HCT116 (cell line): ENCODE results near the gene TPD52L1. TPM values are rescaled to one million over a fixed set of nuclear protein-coding genes. Genes with fewer than 3 reads are reported as not detected.

Source experiments
- ATAC-seq: fragments of 200-7000 bp; cut with Tn5 transposase; 2 replicates; pipeline ENCODE4 v1.9.1; 2020; ENCODE audit warnings: mild to moderate bottlenecking, moderate library complexity
- BruUV-seq: library from RNA; stranded (reverse); fragments of 400-500 nt; replicated peaks from 2 replicates; lab custom pipeline; 2021; lab: Mats Ljungman, UMichigan
- CTCF ChIA-PET: fragments of 300-600 bp; sonication (Branson Sonifier 250); formaldehyde crosslinking; loops from one replicate; lab custom pipeline; 2021; ENCODE audit warnings: antibody characterized with exemption; lab: Charles Lee
- POLR2A ChIA-PET: fragments of 300-600, 350-600 bp; sonication (Branson Sonifier 250); formaldehyde crosslinking; loops from one replicate; lab custom pipeline; 2021; ENCODE audit warnings: antibody characterized with exemption; lab: Charles Lee
- RAD21 ChIA-PET, 2 experiments: fragments of 300-600 bp; sonication (Branson Sonifier 250); formaldehyde crosslinking; loops; one replicate each; lab custom pipeline; 2023; ENCODE audit warnings: low total read pairs in 2 of 2; ENCODE audit not compliant: uncharacterized antibody in 2 of 2, unreplicated experiment in 2 of 2, low non-redundant PET in 1 of 2; lab: Charles Lee
- DNase-seq: peaks from one replicate; pipeline ENCODE4 v3.0.0-alpha.2; 2010; ENCODE audit warnings: low read depth, low spot score
- H2AFZ ChIP-seq: fragments of 200-600 bp; shearing (Covaris generic), sonication (generic); 2 replicates; pipeline ENCODE4 v1.6.1; 2017; ENCODE audit warnings: low read depth, mixed run types, mixed read lengths, antibody characterized with exemption, low read length; ENCODE audit not compliant: poor library complexity, severe bottlenecking
- H3K27ac ChIP-seq: 2 replicates; pipeline ENCODE4 v1.5.1; 2012; ENCODE audit warnings: low read depth, low read length
- H3K27me3 ChIP-seq: fragments of 200-600 bp; sonication (generic); 2 replicates; pipeline ENCODE4 v1.6.1; 2016; ENCODE audit warnings: mixed run types, low read length, mixed read lengths; ENCODE audit not compliant: insufficient read depth
- H3K36me3 ChIP-seq, 2 experiments: fragments of 200-500 bp in 1 of 2; fragments of 200-600 bp in 1 of 2; sonication (Bioruptor generic) in 1 of 2; sonication (generic) in 1 of 2; 2 replicates each; pipeline versions ENCODE4 v1.5.1 to v1.6.1; 2014 to 2016; ENCODE audit warnings: low read length in 2 of 2, inconsistent platforms in 1 of 2, mixed read lengths in 1 of 2, mixed run types in 1 of 2; ENCODE audit not compliant: insufficient read depth in 2 of 2, control insufficient read depth in 1 of 2
- H3K4me1 ChIP-seq, 2 experiments: fragments of 200-600 bp in 1 of 2; sonication (generic) in 1 of 2; 2 replicates each; pipeline versions ENCODE4 v1.5.1 to v1.6.1; 2012 to 2017; ENCODE audit warnings: low read length in 2 of 2, inconsistent platforms in 1 of 2, mild to moderate bottlenecking in 1 of 2, mixed read lengths in 1 of 2, mixed run types in 1 of 2, moderate library complexity in 1 of 2; ENCODE audit not compliant: insufficient read depth in 2 of 2, control insufficient read depth in 1 of 2
- H3K4me2 ChIP-seq: fragments of 200-600 bp; sonication (generic); 2 replicates; pipeline ENCODE4 v1.6.1; 2017; ENCODE audit warnings: mixed run types, low read length, mixed read lengths
- H3K4me3 ChIP-seq, 2 experiments: fragments of 200-600 bp in 1 of 2; sonication (generic) in 1 of 2; replicated peaks in 1 of 2; 2 replicates each; pipeline ENCODE4 v1.5.1; 2011 to 2016; ENCODE audit warnings: low read length in 2 of 2, control low read depth in 1 of 2, low read depth in 1 of 2, mild to moderate bottlenecking in 1 of 2, mixed read lengths in 1 of 2, mixed run types in 1 of 2
- H3K79me2 ChIP-seq: fragments of 200-600 bp; sonication (generic); 2 replicates; pipeline ENCODE4 v1.6.1; 2017; ENCODE audit warnings: mild to moderate bottlenecking, mixed run types, low read length, moderate library complexity, mixed read lengths; ENCODE audit not compliant: insufficient read depth
- H3K9ac ChIP-seq: fragments of 200-600 bp; sonication (generic); 2 replicates; pipeline ENCODE4 v1.6.1; 2016; ENCODE audit warnings: low read length, mixed read lengths
- H3K9me2 ChIP-seq: fragments of 200-600 bp; sonication (generic), shearing (Covaris generic); 2 replicates; pipeline ENCODE4 v1.6.1; 2017; ENCODE audit warnings: mixed run types, mild to moderate bottlenecking, moderate library complexity; ENCODE audit not compliant: insufficient read depth
- H3K9me3 ChIP-seq, 2 experiments: fragments of 200-500 bp in 1 of 2; fragments of 200-600 bp in 1 of 2; sonication (Bioruptor generic) in 1 of 2; sonication (generic) in 1 of 2; 2 replicates each; pipeline ENCODE4 v1.6.1; 2014 to 2017; ENCODE audit warnings: low read length in 2 of 2, mixed read lengths in 2 of 2, inconsistent platforms in 1 of 2, low read depth in 1 of 2, mild to moderate bottlenecking in 1 of 2, mixed run types in 1 of 2, moderate library complexity in 1 of 2; ENCODE audit not compliant: control insufficient read depth in 1 of 2, insufficient read depth in 1 of 2
- H4K20me1 ChIP-seq: fragments of 200-600 bp; sonication (generic), shearing (Covaris generic); 2 replicates; pipeline ENCODE4 v1.6.1; 2017; ENCODE audit warnings: mixed run types, mild to moderate bottlenecking, moderate library complexity; ENCODE audit not compliant: insufficient read depth
- EZH2phosphoT487 ChIP-seq: fragments of 200-600 bp; IDR thresholded peaks from 2 replicates; pipeline ENCODE4 v1.6.1; 2018; ENCODE audit warnings: antibody characterized with exemption, borderline replicate concordance
- SP1 ChIP-seq: IDR thresholded peaks from 2 replicates; pipeline ENCODE4 v1.6.1; 2012; ENCODE audit warnings: low read depth
- SRF ChIP-seq: IDR thresholded peaks from 2 replicates; pipeline ENCODE4 v1.6.1; 2012; ENCODE audit warnings: low read depth
- TCF7L2 ChIP-seq: IDR thresholded peaks from 2 replicates; pipeline ENCODE4 v1.7.0; 2011; ENCODE audit warnings: borderline replicate concordance, inconsistent platforms; ENCODE audit not compliant: insufficient read depth, insufficient read length; ENCODE audit errors: extremely low read depth
- intact Hi-C: fragments of 100-400 bp; cut with micrococcal nuclease; formaldehyde crosslinking; loops from 2 replicates; pipeline ENCODE4 v1.10.0; 2022
- total RNA-seq: library from RNA; stranded (reverse); gene quantifications from one replicate; pipeline ENCODE4 v1.2.1, GENCODE V29; 2021; ENCODE audit not compliant: unreplicated experiment
- TF ChIP-seq, protein P1 (sequence below), 3 experiments: fragments of 200-600 bp in 1 of 3; sonication (generic) in 1 of 3; IDR thresholded peaks in 2 of 3; conservative IDR thresholded peaks in 1 of 3; 2 replicates each; pipeline ENCODE4 v1.5.1; 2012 to 2017; ENCODE audit warnings: low read depth in 2 of 3, low read length in 2 of 3, antibody characterized with exemption in 1 of 3, borderline replicate concordance in 1 of 3, control low read depth in 1 of 3, mild to moderate bottlenecking in 1 of 3, mixed read lengths in 1 of 3, mixed run types in 1 of 3, moderate library complexity in 1 of 3; ENCODE audit not compliant: insufficient read depth in 1 of 3

TPD52L1 gene
- total RNA-seq, 1 experiment from 2014 or later: 64.1 TPM

DNA sequence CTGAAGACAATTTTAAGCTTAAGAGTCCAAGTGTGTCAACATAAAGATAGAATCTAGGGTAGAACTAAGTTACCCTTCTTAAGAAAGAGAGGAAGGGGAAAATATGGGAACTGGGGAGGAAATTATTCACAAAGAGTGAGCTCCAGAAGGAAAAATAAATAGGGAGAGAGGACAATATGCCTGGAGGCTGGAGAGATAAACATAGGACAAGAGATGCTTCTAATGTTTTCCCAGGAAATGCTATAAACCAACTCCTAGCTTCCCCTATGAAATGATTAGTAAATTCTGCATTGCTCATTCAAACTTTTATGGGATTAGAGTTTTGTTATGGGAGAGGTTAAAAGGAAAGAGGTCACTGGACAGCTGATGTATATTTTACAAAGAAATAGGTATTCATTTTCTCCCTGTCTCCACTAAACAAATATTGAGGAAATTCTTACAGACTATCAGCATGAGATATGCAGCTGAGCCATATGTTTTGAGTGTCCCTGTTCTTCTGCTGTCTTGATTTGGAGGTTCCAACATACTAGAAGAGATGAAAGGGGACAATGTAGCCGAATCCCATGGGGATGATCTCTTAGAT, 22.0 kb downstream of the TPD52L1 start:
- Histone ChIP-seq H3K36me3 (no peaks in the 10 kb centered on the region), H3K9me2 (no peaks in the 10 kb centered on the region), H4K20me1 (0 out of 2 replicates have a peak, but pooled peaks cover 5% of the 10 kb centered on the region), H3K9me3 (no peaks in the 10 kb centered on the region), H3K27ac (no peak overlapping the region), H3K79me2 (peaks cover 4% of the 10 kb centered on the region; the same call in 1 of the 2 replicates), H3K4me2 (no peak overlapping the region), H3K4me3 (no peak overlapping the region), H2AFZ (no peak overlapping the region), H3K27me3 (no peaks in the 10 kb centered on the region), H3K4me1 (no peaks in the 10 kb centered on the region), H3K9ac (no peak overlapping the region)
- TF ChIP-seq EZH2phosphoT487 (no peak), TCF7L2 (no peak), SP1 (no peak), SRF (no peak)
- TF ChIP-seq, protein P1, sequence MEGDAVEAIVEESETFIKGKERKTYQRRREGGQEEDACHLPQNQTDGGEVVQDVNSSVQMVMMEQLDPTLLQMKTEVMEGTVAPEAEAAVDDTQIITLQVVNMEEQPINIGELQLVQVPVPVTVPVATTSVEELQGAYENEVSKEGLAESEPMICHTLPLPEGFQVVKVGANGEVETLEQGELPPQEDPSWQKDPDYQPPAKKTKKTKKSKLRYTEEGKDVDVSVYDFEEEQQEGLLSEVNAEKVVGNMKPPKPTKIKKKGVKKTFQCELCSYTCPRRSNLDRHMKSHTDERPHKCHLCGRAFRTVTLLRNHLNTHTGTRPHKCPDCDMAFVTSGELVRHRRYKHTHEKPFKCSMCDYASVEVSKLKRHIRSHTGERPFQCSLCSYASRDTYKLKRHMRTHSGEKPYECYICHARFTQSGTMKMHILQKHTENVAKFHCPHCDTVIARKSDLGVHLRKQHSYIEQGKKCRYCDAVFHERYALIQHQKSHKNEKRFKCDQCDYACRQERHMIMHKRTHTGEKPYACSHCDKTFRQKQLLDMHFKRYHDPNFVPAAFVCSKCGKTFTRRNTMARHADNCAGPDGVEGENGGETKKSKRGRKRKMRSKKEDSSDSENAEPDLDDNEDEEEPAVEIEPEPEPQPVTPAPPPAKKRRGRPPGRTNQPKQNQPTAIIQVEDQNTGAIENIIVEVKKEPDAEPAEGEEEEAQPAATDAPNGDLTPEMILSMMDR (IDR thresholded peaks at IDR 0.05 in 2 of 3, conservative IDR thresholded peaks at IDR 0.05 in 1 of 3; ENCODE audit: borderline replicate concordance in 1 of 3, insufficient read depth in 1 of 3, low read depth in 2 of 3, low read length in 2 of 3): no peak
- POLR2A ChIA-PET: interaction anchor here (1.0 kb wide), 1 partner anchor 9 kb away, joined by 4 read pairs; no protein-coding TSS in a partner anchor
- CTCF ChIA-PET: interaction anchor here (1.0 kb wide), 1 partner anchor 16 kb away, joined by 3 read pairs; no protein-coding TSS in a partner anchor
- BruUV-seq: no TSS peak
- ATAC-seq (no peak), DNase-seq (no peak)
- intact Hi-C loops: no loop called here
- RAD21 ChIA-PET: no interaction called here
